HCT116 (cell line): ENCODE results near the gene EFNB1.

ENCODE experiments used
- CEBPB ChIP-seq: IDR thresholded peaks from 2 replicates; pipeline ENCODE4 v1.6.1; 2012; ENCODE audit warnings: low read depth
- EZH2 ChIP-seq: fragments of 200-600 bp; sonication (generic); IDR thresholded peaks from 2 replicates; pipeline ENCODE4 v1.6.1; 2017; ENCODE audit warnings: antibody characterized with exemption, mixed run types
- POLR2A ChIP-seq: IDR thresholded peaks from 2 replicates; pipeline ENCODE4 v1.7.0; 2011; ENCODE audit warnings: borderline replicate concordance; ENCODE audit not compliant: insufficient read depth, insufficient read length; ENCODE audit errors: extremely low read depth
- TCF7L2 ChIP-seq: IDR thresholded peaks from 2 replicates; pipeline ENCODE4 v1.7.0; 2011; ENCODE audit warnings: borderline replicate concordance, inconsistent platforms; ENCODE audit not compliant: insufficient read depth, insufficient read length; ENCODE audit errors: extremely low read depth
- ZFX ChIP-seq: fragments of 450-650 bp; IDR thresholded peaks from 2 replicates; pipeline ENCODE4 v1.6.1; 2017
- ZNF274 ChIP-seq: fragments of 200-500 bp; sonication (Bioruptor generic); IDR thresholded peaks from 2 replicates; pipeline ENCODE4 v1.6.1; 2014; ENCODE audit warnings: mild to moderate bottlenecking, low read depth, low read length, inconsistent platforms
- TF ChIP-seq, protein P1 (sequence below), 3 experiments: fragments of 200-600 bp in 1 of 3; sonication (generic) in 1 of 3; IDR thresholded peaks in 2 of 3; conservative IDR thresholded peaks in 1 of 3; 2 replicates each; pipeline ENCODE4 v1.5.1; 2012 to 2017; ENCODE audit warnings: low read depth in 2 of 3, low read length in 2 of 3, antibody characterized with exemption in 1 of 3, borderline replicate concordance in 1 of 3, control low read depth in 1 of 3, mild to moderate bottlenecking in 1 of 3, mixed read lengths in 1 of 3, mixed run types in 1 of 3, moderate library complexity in 1 of 3; ENCODE audit not compliant: insufficient read depth in 1 of 3

DNA sequence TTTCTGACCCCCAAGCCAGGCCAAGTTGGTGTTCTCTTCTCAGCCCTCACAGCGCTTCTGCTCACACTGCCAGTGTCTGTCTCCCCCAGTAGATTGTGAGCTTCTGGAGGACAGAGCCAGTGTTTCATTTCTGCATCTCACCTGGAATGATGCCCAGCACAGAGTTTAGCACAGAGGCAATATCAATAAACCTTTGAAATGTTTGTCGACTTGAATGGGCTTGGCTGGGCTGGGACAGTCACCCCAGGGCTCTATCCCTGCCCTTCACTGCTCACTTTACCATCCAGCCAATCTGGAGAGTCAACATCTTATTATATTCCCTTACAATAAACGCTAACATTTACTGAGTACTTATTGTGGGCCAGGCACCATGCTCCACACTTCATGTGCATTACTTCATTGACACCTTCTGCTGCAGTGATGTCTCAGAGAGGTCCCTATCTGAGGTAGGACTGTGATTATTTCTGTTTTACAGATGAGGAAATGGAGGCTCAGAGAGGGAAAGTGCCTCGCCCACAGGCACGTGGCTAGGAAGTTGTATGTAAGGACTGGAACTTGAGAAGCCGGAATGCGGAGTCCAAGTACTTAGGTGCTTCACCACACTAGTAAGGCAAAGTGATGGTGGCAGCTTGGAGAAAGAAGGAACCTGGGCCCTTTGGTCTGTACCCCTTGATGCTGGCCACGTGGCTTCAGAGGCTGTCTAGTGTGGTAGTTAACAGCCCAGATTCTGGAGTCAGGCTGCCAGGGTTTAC lies 19.5 kb downstream of the EFNB1 start:
- no peak for TF ChIP-seq ZNF274
- TF ChIP-seq, protein P1, sequence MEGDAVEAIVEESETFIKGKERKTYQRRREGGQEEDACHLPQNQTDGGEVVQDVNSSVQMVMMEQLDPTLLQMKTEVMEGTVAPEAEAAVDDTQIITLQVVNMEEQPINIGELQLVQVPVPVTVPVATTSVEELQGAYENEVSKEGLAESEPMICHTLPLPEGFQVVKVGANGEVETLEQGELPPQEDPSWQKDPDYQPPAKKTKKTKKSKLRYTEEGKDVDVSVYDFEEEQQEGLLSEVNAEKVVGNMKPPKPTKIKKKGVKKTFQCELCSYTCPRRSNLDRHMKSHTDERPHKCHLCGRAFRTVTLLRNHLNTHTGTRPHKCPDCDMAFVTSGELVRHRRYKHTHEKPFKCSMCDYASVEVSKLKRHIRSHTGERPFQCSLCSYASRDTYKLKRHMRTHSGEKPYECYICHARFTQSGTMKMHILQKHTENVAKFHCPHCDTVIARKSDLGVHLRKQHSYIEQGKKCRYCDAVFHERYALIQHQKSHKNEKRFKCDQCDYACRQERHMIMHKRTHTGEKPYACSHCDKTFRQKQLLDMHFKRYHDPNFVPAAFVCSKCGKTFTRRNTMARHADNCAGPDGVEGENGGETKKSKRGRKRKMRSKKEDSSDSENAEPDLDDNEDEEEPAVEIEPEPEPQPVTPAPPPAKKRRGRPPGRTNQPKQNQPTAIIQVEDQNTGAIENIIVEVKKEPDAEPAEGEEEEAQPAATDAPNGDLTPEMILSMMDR (IDR thresholded peaks at IDR 0.05 in 2 of 3, conservative IDR thresholded peaks at IDR 0.05 in 1 of 3; ENCODE audit: borderline replicate concordance in 1 of 3, insufficient read depth in 1 of 3, low read depth in 2 of 3, low read length in 2 of 3), result no peak
- no peak for TF ChIP-seq TCF7L2
- no peak for TF ChIP-seq EZH2
- no peak for TF ChIP-seq ZFX
- no peak for TF ChIP-seq POLR2A
- no peak for TF ChIP-seq CEBPB
